HEK293 (cell line): ENCODE data around the gene TSHR.

Experiments
- CTCF ChIA-PET: fragments of 350-600 bp; formaldehyde crosslinking; extraction: SDS; loops from one replicate; lab custom pipeline; 2021; ENCODE audit warnings: antibody characterized with exemption; lab: Yijun Ruan, JAX
- POLR2A ChIA-PET: fragments of 300-600 bp; formaldehyde crosslinking; extraction: SDS; loops from one replicate; lab custom pipeline; 2020; ENCODE audit warnings: antibody characterized with exemption, inconsistent platforms; lab: Yijun Ruan, JAX
- H3K27ac ChIP-seq: fragments of 200-500 bp; sonication (Bioruptor generic); 2 replicates; pipeline ENCODE4 v1.5.1; 2014; ENCODE audit warnings: low read depth, low read length, control low read depth, inconsistent platforms; ENCODE audit errors: extremely low read depth
- H3K36me3 ChIP-seq, 2 experiments: fragments of 200-500 bp in 1 of 2; sonication (Bioruptor generic) in 1 of 2; 1 replicate in 1 of 2; 2 replicates in 1 of 2; pipeline ENCODE4 v1.5.1; 2014 to 2017; ENCODE audit warnings: inconsistent platforms in 2 of 2, low read length in 2 of 2; ENCODE audit not compliant: control insufficient read depth in 2 of 2, insufficient read depth in 1 of 2
- H3K4me1 ChIP-seq: fragments of 200-500 bp; sonication (Bioruptor generic); 2 replicates; pipeline ENCODE4 v1.5.1; 2014; ENCODE audit warnings: mild to moderate bottlenecking, low read length, inconsistent platforms; ENCODE audit not compliant: control insufficient read depth, insufficient read depth
- H3K4me3 ChIP-seq: 2 replicates; pipeline ENCODE4 v1.5.1; 2011; ENCODE audit warnings: low read depth, mild to moderate bottlenecking, control low read depth, low read length, moderate library complexity
- H3K9me3 ChIP-seq: fragments of 200-500 bp; sonication (Bioruptor generic); 2 replicates; pipeline ENCODE4 v1.5.1; 2014; ENCODE audit warnings: low read depth, low read length, inconsistent platforms; ENCODE audit not compliant: control insufficient read depth, insufficient read depth
- GFI1B ChIP-seq: fragments of 450-650 bp; formaldehyde crosslinking; IDR thresholded peaks from 2 replicates; pipeline ENCODE4 v1.5.1; 2016; ENCODE audit warnings: missing biosample characterization, missing genetic modification characterization
- SCRT1 ChIP-seq: fragments of 450-650 bp; formaldehyde crosslinking; IDR thresholded peaks from 2 replicates; pipeline ENCODE4 v1.5.1; 2016; ENCODE audit warnings: missing biosample characterization, missing genetic modification characterization, borderline replicate concordance
- SETDB1 ChIP-seq: IDR thresholded peaks from one replicate; pipeline ENCODE4 v1.6.1; 2017; ENCODE audit warnings: mild to moderate bottlenecking, low read length, moderate library complexity, mixed read lengths; ENCODE audit not compliant: insufficient read length
- ZNF140 ChIP-seq: fragments of 450-650 bp; formaldehyde crosslinking; IDR thresholded peaks from 2 replicates; pipeline ENCODE4 v1.5.1; 2016; ENCODE audit warnings: missing biosample characterization, missing genetic modification characterization
- ZNF157 ChIP-seq: fragments of 450-650 bp; formaldehyde crosslinking; IDR thresholded peaks from 2 replicates; pipeline ENCODE4 v1.5.1; 2016; ENCODE audit warnings: missing biosample characterization, missing genetic modification characterization
- ZNF174 ChIP-seq: fragments of 450-650 bp; formaldehyde crosslinking; IDR thresholded peaks from 2 replicates; pipeline ENCODE4 v1.5.0; 2017; ENCODE audit warnings: missing biosample characterization, mild to moderate bottlenecking, missing genetic modification characterization
- ZNF19 ChIP-seq: fragments of 450-650 bp; formaldehyde crosslinking; IDR thresholded peaks from 2 replicates; pipeline ENCODE4; 2016; ENCODE audit warnings: missing biosample characterization, missing genetic modification characterization, low read depth
- ZNF311 ChIP-seq: fragments of 450-650 bp; formaldehyde crosslinking; IDR thresholded peaks from 2 replicates; pipeline ENCODE4 v1.5.1; 2017; ENCODE audit warnings: missing biosample characterization, missing genetic modification characterization, borderline replicate concordance
- ZNF404 ChIP-seq: fragments of 450-650 bp; formaldehyde crosslinking; IDR thresholded peaks from 2 replicates; pipeline ENCODE4 v1.5.1; 2017; ENCODE audit warnings: missing biosample characterization, missing genetic modification characterization
- ZNF416 ChIP-seq: fragments of 450-650 bp; formaldehyde crosslinking; IDR thresholded peaks from 2 replicates; pipeline ENCODE4 v1.5.1; 2016; ENCODE audit warnings: missing biosample characterization, missing genetic modification characterization
- ZNF426 ChIP-seq: fragments of 450-650 bp; formaldehyde crosslinking; IDR thresholded peaks from 2 replicates; pipeline ENCODE4 v1.5.1; 2017; ENCODE audit warnings: missing biosample characterization, missing genetic modification characterization, mild to moderate bottlenecking, inconsistent platforms, moderate library complexity
- ZNF548 ChIP-seq: fragments of 450-650 bp; formaldehyde crosslinking; IDR thresholded peaks from 2 replicates; pipeline ENCODE4 v1.5.1; 2016; ENCODE audit warnings: missing biosample characterization, missing genetic modification characterization
- ZNF585B ChIP-seq: fragments of 450-650 bp; formaldehyde crosslinking; IDR thresholded peaks from 2 replicates; pipeline ENCODE4 v1.5.1; 2016; ENCODE audit warnings: missing biosample characterization, missing genetic modification characterization
- ZNF843 ChIP-seq: fragments of 450-650 bp; formaldehyde crosslinking; IDR thresholded peaks from 2 replicates; pipeline ENCODE4 v1.5.1; 2016; ENCODE audit warnings: missing biosample characterization, missing genetic modification characterization
- ZSCAN23 ChIP-seq: fragments of 450-650 bp; formaldehyde crosslinking; IDR thresholded peaks from 2 replicates; pipeline ENCODE4 v1.5.1; 2016; ENCODE audit warnings: missing biosample characterization, missing genetic modification characterization
- TF ChIP-seq, protein P1 (sequence below): fragments of 450-650 bp; formaldehyde crosslinking; IDR thresholded peaks from 2 replicates; pipeline ENCODE4 v1.5.1; 2016; ENCODE audit warnings: missing biosample characterization, missing genetic modification characterization
- TF ChIP-seq, protein P2 (sequence below): fragments of 450-650 bp; formaldehyde crosslinking; IDR thresholded peaks from 2 replicates; pipeline ENCODE4 v1.5.1; 2016; ENCODE audit warnings: missing biosample characterization, missing genetic modification characterization
- TF ChIP-seq, protein P3 (sequence below): IDR thresholded peaks from 2 replicates; pipeline ENCODE4 v1.6.1; 2011; ENCODE audit warnings: mild to moderate bottlenecking, low read depth, low read length, borderline replicate concordance
- TF ChIP-seq, protein P4 (sequence below): fragments of 450-650 bp; formaldehyde crosslinking; IDR thresholded peaks from 2 replicates; pipeline ENCODE4 v1.5.1; 2016; ENCODE audit warnings: missing biosample characterization, missing genetic modification characterization

The TSHR gene

DNA sequence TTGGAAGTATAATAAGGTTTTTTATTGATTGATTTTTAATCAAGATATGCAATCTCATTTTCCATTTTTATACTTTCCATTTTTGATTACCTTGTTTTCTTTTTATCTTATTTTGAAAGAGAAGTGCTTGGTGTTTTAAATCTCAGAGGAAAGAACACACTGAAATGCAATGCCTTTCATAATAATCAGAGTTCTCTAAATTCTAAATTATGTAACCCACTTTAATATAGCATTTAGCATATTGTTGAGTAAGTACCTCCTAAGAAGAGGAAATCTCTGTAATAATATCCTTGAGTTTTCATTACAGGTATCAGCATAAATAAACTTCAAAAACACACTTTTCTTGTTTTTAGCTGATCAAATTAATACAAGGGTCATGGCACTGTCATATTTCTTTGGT, 168.4 kb downstream of the TSHR start:
- Histone ChIP-seq H3K4me3 (no peak overlapping the region), H3K9me3 (no peaks in the 10 kb centered on the region), H3K27ac (no peak overlapping the region), H3K36me3 (no peaks in the 10 kb centered on the region), H3K4me1 (no peaks in the 10 kb centered on the region)
- ChIA-PET CTCF (interaction anchor here (0.7 kb wide), 1 partner anchor 24 kb away, joined by 4 read pairs; no protein-coding TSS in a partner anchor), POLR2A (no interaction called here)
- TF ChIP-seq ZNF585B (tag by site-specific recombination) (no peak), ZNF174 (no peak), ZNF157 (tag by site-specific recombination) (no peak), ZNF311 (tag by site-specific recombination) (no peak), ZNF843 (tag by site-specific recombination) (no peak), ZNF404 (tag by site-specific recombination) (no peak), ZNF140 (tag by site-specific recombination) (no peak)
- TF ChIP-seq, protein P1, sequence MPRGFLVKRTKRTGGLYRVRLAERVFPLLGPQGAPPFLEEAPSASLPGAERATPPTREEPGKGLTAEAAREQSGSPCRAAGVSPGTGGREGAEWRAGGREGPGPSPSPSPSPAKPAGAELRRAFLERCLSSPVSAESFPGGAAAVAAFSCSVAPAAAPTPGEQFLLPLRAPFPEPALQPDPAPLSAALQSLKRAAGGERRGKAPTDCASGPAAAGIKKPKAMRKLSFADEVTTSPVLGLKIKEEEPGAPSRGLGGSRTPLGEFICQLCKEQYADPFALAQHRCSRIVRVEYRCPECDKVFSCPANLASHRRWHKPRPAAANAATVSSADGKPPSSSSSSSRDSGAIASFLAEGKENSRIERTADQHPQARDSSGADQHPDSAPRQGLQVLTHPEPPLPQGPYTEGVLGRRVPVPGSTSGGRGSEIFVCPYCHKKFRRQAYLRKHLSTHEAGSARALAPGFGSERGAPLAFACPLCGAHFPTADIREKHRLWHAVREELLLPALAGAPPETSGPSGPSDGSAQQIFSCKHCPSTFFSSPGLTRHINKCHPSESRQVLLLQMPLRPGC (tag by site-specific recombination): no peak
- TF ChIP-seq, protein P2, sequence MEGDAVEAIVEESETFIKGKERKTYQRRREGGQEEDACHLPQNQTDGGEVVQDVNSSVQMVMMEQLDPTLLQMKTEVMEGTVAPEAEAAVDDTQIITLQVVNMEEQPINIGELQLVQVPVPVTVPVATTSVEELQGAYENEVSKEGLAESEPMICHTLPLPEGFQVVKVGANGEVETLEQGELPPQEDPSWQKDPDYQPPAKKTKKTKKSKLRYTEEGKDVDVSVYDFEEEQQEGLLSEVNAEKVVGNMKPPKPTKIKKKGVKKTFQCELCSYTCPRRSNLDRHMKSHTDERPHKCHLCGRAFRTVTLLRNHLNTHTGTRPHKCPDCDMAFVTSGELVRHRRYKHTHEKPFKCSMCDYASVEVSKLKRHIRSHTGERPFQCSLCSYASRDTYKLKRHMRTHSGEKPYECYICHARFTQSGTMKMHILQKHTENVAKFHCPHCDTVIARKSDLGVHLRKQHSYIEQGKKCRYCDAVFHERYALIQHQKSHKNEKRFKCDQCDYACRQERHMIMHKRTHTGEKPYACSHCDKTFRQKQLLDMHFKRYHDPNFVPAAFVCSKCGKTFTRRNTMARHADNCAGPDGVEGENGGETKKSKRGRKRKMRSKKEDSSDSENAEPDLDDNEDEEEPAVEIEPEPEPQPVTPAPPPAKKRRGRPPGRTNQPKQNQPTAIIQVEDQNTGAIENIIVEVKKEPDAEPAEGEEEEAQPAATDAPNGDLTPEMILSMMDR (tag by site-specific recombination): no peak

DNA sequence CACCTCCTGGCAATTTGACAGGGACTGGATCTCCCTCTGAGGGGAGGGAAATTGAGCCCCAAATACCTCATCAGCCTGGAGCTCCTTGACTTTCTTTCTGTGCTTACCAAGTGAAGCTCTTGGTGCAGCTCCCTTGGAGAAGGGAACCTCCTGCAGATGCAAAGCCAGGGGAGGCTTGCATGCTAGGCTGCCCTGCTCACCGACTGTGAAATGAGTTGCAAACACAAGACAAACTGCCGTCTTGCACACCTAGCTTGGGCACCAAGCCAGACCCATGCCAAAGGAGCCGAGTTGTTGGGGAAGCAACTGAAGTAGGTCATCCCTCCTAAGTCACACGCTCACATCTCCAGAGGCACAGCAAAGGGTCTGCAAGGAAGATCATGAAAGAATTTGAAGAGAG, 170.1 kb downstream of the TSHR start:
- Histone ChIP-seq H3K4me1 (no peaks in the 10 kb centered on the region), H3K36me3 (no peaks in the 10 kb centered on the region), H3K9me3 (no peaks in the 10 kb centered on the region), H3K27ac (no peak overlapping the region), H3K4me3 (no peak overlapping the region)
- TF ChIP-seq, protein P3, sequence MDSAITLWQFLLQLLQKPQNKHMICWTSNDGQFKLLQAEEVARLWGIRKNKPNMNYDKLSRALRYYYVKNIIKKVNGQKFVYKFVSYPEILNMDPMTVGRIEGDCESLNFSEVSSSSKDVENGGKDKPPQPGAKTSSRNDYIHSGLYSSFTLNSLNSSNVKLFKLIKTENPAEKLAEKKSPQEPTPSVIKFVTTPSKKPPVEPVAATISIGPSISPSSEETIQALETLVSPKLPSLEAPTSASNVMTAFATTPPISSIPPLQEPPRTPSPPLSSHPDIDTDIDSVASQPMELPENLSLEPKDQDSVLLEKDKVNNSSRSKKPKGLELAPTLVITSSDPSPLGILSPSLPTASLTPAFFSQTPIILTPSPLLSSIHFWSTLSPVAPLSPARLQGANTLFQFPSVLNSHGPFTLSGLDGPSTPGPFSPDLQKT: no peak
- TF ChIP-seq ZNF416 (no peak), SCRT1 (tag by site-specific recombination) (no peak), ZNF157 (tag by site-specific recombination) (no peak), GFI1B (tag by site-specific recombination) (no peak), ZSCAN23 (tag by site-specific recombination) (no peak), SETDB1 (no peak), ZNF19 (tag by site-specific recombination) (no peak), ZNF426 (no peak), ZNF548 (tag by site-specific recombination) (no peak)
- TF ChIP-seq, protein P4, sequence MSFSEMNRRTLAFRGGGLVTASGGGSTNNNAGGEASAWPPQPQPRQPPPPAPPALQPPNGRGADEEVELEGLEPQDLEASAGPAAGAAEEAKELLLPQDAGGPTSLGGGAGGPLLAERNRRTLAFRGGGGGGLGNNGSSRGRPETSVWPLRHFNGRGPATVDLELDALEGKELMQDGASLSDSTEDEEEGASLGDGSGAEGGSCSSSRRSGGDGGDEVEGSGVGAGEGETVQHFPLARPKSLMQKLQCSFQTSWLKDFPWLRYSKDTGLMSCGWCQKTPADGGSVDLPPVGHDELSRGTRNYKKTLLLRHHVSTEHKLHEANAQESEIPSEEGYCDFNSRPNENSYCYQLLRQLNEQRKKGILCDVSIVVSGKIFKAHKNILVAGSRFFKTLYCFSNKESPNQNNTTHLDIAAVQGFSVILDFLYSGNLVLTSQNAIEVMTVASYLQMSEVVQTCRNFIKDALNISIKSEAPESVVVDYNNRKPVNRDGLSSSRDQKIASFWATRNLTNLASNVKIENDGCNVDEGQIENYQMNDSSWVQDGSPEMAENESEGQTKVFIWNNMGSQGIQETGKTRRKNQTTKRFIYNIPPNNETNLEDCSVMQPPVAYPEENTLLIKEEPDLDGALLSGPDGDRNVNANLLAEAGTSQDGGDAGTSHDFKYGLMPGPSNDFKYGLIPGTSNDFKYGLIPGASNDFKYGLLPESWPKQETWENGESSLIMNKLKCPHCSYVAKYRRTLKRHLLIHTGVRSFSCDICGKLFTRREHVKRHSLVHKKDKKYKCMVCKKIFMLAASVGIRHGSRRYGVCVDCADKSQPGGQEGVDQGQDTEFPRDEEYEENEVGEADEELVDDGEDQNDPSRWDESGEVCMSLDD: no peak
- ChIA-PET POLR2A (no interaction called here), CTCF (interaction anchor here (0.6 to 1.1 kb wide), 4 partner anchors 13 to 381 kb away, joined by 3 read pairs; no protein-coding TSS in a partner anchor)
